NB4 (cell line): Measurements from ENCODE around the gene ACAA2.

ENCODE experiments used
- CTCF ChIP-seq: IDR thresholded peaks from one replicate; pipeline ENCODE4 v1.5.1; 2012; ENCODE audit warnings: low read depth, low read length
- MAX ChIP-seq: IDR thresholded peaks from 2 replicates; pipeline ENCODE4 v1.6.1; 2011; ENCODE audit warnings: low read depth, low read length
- MYC ChIP-seq: IDR thresholded peaks from 2 replicates; pipeline ENCODE4 v1.6.1; 2011; ENCODE audit warnings: low read depth, low read length
- POLR2A ChIP-seq: IDR thresholded peaks from 2 replicates; pipeline ENCODE4 v1.6.1; 2011; ENCODE audit warnings: mild to moderate bottlenecking; ENCODE audit not compliant: insufficient read length; ENCODE audit errors: extremely low read depth

- TF ChIP-seq CTCF (no peak), POLR2A (no peak), MYC (no peak), MAX (no peak)
These were observed 61.8 kb downstream of the ACAA2 start for GRCh38 chr18:49751427-49752094.
